ENCODE data around the gene KLF5.
"Not testable (repeated sequence)": the region's sequence is repeated elsewhere in the genome, so short reads cannot be mapped to it uniquely, and the experiment has no call there.

KLF5 gene

GRCh38 chr13:73045031-73045430 is 13.8 kb upstream of the KLF5 start:
- TF ChIP-seq CTCF (IDR thresholded peaks at IDR 0.05; ENCODE audit: extremely low read depth, insufficient read depth, missing control alignments) = no peak
- DNase-seq (ENCODE audit: low spot score) = no peak
- in situ Hi-C loops (cut with MboI; ENCODE audit: low pct_unique_long_range_greater_than_20kb, low sequenced_read_pairs, unreplicated experiment) = no loop called here

GRCh38 chr13:73048615-73049014 is 10.2 kb upstream of the KLF5 start:
- DNase-seq (ENCODE audit: low spot score); in situ Hi-C loops (cut with MboI; ENCODE audit: low pct_unique_long_range_greater_than_20kb, low sequenced_read_pairs, unreplicated experiment): not testable (repeated sequence)

GRCh38 chr13:73054712-73055111 is 4.1 kb upstream of the KLF5 start:
- in situ Hi-C loops (cut with MboI; ENCODE audit: low pct_unique_long_range_greater_than_20kb, low sequenced_read_pairs, unreplicated experiment) = loop anchor here (25.0 kb wide), 1 partner anchor 658 kb away; no protein-coding TSS in a partner anchor
- TF ChIP-seq CTCF (IDR thresholded peaks at IDR 0.05; ENCODE audit: extremely low read depth, insufficient read depth, missing control alignments) = no peak

GRCh38 chr13:73055813-73056564 is 2.8 kb upstream of the KLF5 start:
- DNase-seq (ENCODE audit: low spot score) = no peak
- TF ChIP-seq CTCF (IDR thresholded peaks at IDR 0.05; ENCODE audit: extremely low read depth, insufficient read depth, missing control alignments) = no peak
- in situ Hi-C loops (cut with MboI; ENCODE audit: low pct_unique_long_range_greater_than_20kb, low sequenced_read_pairs, unreplicated experiment) = loop anchor here (25.0 kb wide), 1 partner anchor 656 kb away; no protein-coding TSS in a partner anchor

More at GRCh38 chr13:73054712-73055111, 4.1 kb upstream of the KLF5 start:
- DNase-seq (ENCODE audit: low spot score) = no peak

- no peak for DNase-seq (ENCODE audit: low spot score)
- TF ChIP-seq CTCF (IDR thresholded peaks at IDR 0.05; ENCODE audit: extremely low read depth, insufficient read depth, missing control alignments) = no peak
- in situ Hi-C loops (cut with MboI; ENCODE audit: low pct_unique_long_range_greater_than_20kb, low sequenced_read_pairs, unreplicated experiment) = loop anchor here (25.0 kb wide), 1 partner anchor 656 kb away; no protein-coding TSS in a partner anchor
Measured at GRCh38 chr13:73056565-73056962, 2.2 kb upstream of the KLF5 start.

GRCh38 chr13:73057284-73058063 is 1.3 kb upstream of the KLF5 start:
- DNase-seq (ENCODE audit: low spot score) = no peak
- no peak for TF ChIP-seq CTCF (IDR thresholded peaks at IDR 0.05; ENCODE audit: extremely low read depth, insufficient read depth, missing control alignments)
- in situ Hi-C loops (cut with MboI; ENCODE audit: low pct_unique_long_range_greater_than_20kb, low sequenced_read_pairs, unreplicated experiment) = loop anchor here (25.0 kb wide), 1 partner anchor 655 kb away; no protein-coding TSS in a partner anchor

GRCh38 chr13:73058064-73058313 is 816 bp upstream of the KLF5 start:
- in situ Hi-C loops (cut with MboI; ENCODE audit: low pct_unique_long_range_greater_than_20kb, low sequenced_read_pairs, unreplicated experiment) = loop anchor here (25.0 kb wide), 1 partner anchor 654 kb away; no protein-coding TSS in a partner anchor
- no peak for DNase-seq (ENCODE audit: low spot score)
- TF ChIP-seq CTCF (IDR thresholded peaks at IDR 0.05; ENCODE audit: extremely low read depth, insufficient read depth, missing control alignments) = no peak
